GM23248 (cell line): ENCODE results near the gene SRGAP2B. TPM values are rescaled to one million over a fixed set of nuclear protein-coding genes. Genes with fewer than 3 reads are reported as not detected.
A peak's percentile ranks its signal among the peaks of the same experiment; 100 is the strongest.
"Not testable (repeated sequence)": the region's sequence is repeated elsewhere in the genome, so short reads cannot be mapped to it uniquely, and the experiment has no call there.

ENCODE experiments used
- DNase-seq: peaks from one replicate; pipeline ENCODE4 v3.0.0-alpha.2; 2015
- H2AFZ ChIP-seq: fragments of 200-600 bp; sonication (generic); 2 replicates; pipeline ENCODE4 v1.6.1; 2016; ENCODE audit warnings: antibody characterized with exemption
- H3F3A ChIP-seq: fragments of 200-600 bp; sonication (generic); 2 replicates; pipeline ENCODE4 v1.6.1; 2016; ENCODE audit warnings: mild to moderate bottlenecking, antibody characterized with exemption, mixed run types; ENCODE audit not compliant: insufficient read depth
- H3K27ac ChIP-seq: fragments of 200-600 bp; sonication (generic); 2 replicates; pipeline ENCODE4 v1.5.1; 2016; ENCODE audit warnings: mild to moderate bottlenecking
- H3K27me3 ChIP-seq: fragments of 200-600 bp; sonication (generic); replicated peaks from 2 replicates; pipeline ENCODE4 v1.6.1; 2016; ENCODE audit warnings: mild to moderate bottlenecking; ENCODE audit not compliant: insufficient read depth
- H3K36me3 ChIP-seq: fragments of 200-600 bp; sonication (generic); 2 replicates; pipeline ENCODE4 v1.6.1; 2016; ENCODE audit warnings: low read depth, mild to moderate bottlenecking
- H3K4me1 ChIP-seq: fragments of 200-600 bp; sonication (generic); 2 replicates; pipeline ENCODE4 v1.6.1; 2016; ENCODE audit warnings: mild to moderate bottlenecking; ENCODE audit not compliant: insufficient read depth
- H3K4me2 ChIP-seq: fragments of 200-600 bp; sonication (generic); one replicate; pipeline ENCODE4 v1.6.1; 2016; ENCODE audit warnings: mild to moderate bottlenecking; ENCODE audit not compliant: unreplicated experiment
- H3K4me3 ChIP-seq: fragments of 200-600 bp; sonication (generic); 2 replicates; pipeline ENCODE4 v1.5.1; 2016; ENCODE audit warnings: mild to moderate bottlenecking
- H3K79me2 ChIP-seq: fragments of 200-600 bp; sonication (generic); 2 replicates; pipeline ENCODE4 v1.6.1; 2016; ENCODE audit warnings: mild to moderate bottlenecking; ENCODE audit not compliant: insufficient read depth
- H3K9ac ChIP-seq: fragments of 200-600 bp; sonication (generic); 2 replicates; pipeline ENCODE4 v1.6.1; 2016; ENCODE audit warnings: mild to moderate bottlenecking
- H3K9me2 ChIP-seq: fragments of 200-600 bp; sonication (generic); 2 replicates; pipeline ENCODE4 v1.6.1; 2016; ENCODE audit warnings: mixed run types, mild to moderate bottlenecking, moderate library complexity; ENCODE audit not compliant: insufficient read depth
- H3K9me3 ChIP-seq: fragments of 200-600 bp; sonication (generic); one replicate; pipeline ENCODE4 v1.6.1; 2017; ENCODE audit warnings: low read depth
- H4K20me1 ChIP-seq: fragments of 200-600 bp; sonication (generic); 2 replicates; pipeline ENCODE4 v1.6.0; 2016; ENCODE audit not compliant: insufficient read depth
- WGBS, 2 experiments: methylation state at CpG; one replicate each; pipeline ENCODE4 v1.1.6; 2015 to 2017; ENCODE audit warnings: low lambda C conversion rate in 2 of 2, low coverage in 1 of 2; ENCODE audit errors: missing lambda C conversion rate in 2 of 2; 5-methylcytosine and 5-hydroxymethylcytosine counted together
- in situ Hi-C: fragments of 300-500 bp; cut with MboI; formaldehyde crosslinking; loops from 2 replicates; pipeline ENCODE4 v1.15.0; 2020
- polyA plus RNA-seq: library from polyadenylated mRNA; unstranded; fragments of >200 nt; fragmentation: Nextera tagmentation; extraction: Ambion mirVana; gene quantifications from 2 replicates; pipeline ENCODE4 v1.2.1, GENCODE V29; 2016
- total RNA-seq: library from RNA; depleted of rRNA; stranded (reverse); fragments of >200 nt; shearing (Covaris generic); gene quantifications from 2 replicates; pipeline ENCODE4 v1.2.3, GENCODE V29; 2014

The SRGAP2B gene
- total and polyA plus RNA-seq, 2 experiments from 2014 or later = 12.8 to 16.1 TPM

GRCh38 chr1:144964186-144964585 lies 130.9 kb downstream of the SRGAP2B start:
- H3K9ac ChIP-seq, H3K27ac ChIP-seq, H3K4me1 ChIP-seq, in situ Hi-C loops, H3K27me3 ChIP-seq, H3K79me2 ChIP-seq, H4K20me1 ChIP-seq, DNase-seq, H3K4me2 ChIP-seq, H3F3A ChIP-seq, H3K4me3 ChIP-seq, H3K9me2 ChIP-seq, H2AFZ ChIP-seq, H3K9me3 ChIP-seq, H3K36me3 ChIP-seq: not testable (repeated sequence)
- 100% methylated on average over 1 of the region's 1 CpG for WGBS, 2 experiments

GRCh38 chr1:144963571-144963970 lies 131.6 kb downstream of the SRGAP2B start:
- H3K9me3 ChIP-seq, H3K9me2 ChIP-seq, H3K4me2 ChIP-seq, H3K36me3 ChIP-seq, H3K9ac ChIP-seq, DNase-seq, H4K20me1 ChIP-seq, H3K4me1 ChIP-seq, H3F3A ChIP-seq, H3K4me3 ChIP-seq, H3K79me2 ChIP-seq, H3K27ac ChIP-seq, H3K27me3 ChIP-seq, in situ Hi-C loops, H2AFZ ChIP-seq: not testable (repeated sequence)
- 66 to 74% methylated on average over 3 of the region's 3 CpGs for WGBS, 2 experiments

GRCh38 chr1:144961604-144962583 lies 133.2 kb downstream of the SRGAP2B start:
- no CpG with 5 or more reads among the region's 9 CpGs for WGBS, 2 experiments

GRCh38 chr1:144960929-144961488 lies 134.1 kb downstream of the SRGAP2B start:
- in situ Hi-C loops, H3K9me2 ChIP-seq, H3K4me1 ChIP-seq, H2AFZ ChIP-seq, H3K36me3 ChIP-seq, H3K4me3 ChIP-seq, H4K20me1 ChIP-seq, H3K9me3 ChIP-seq, H3F3A ChIP-seq, H3K27ac ChIP-seq, DNase-seq, H3K4me2 ChIP-seq, H3K9ac ChIP-seq, H3K79me2 ChIP-seq, H3K27me3 ChIP-seq: not testable (repeated sequence)
- 92 to 93% methylated on average over 1 of the region's 4 CpGs for WGBS, 2 experiments

More at GRCh38 chr1:144961604-144962583, 133.2 kb downstream of the SRGAP2B start:
- H3K4me1 ChIP-seq, H3K9me3 ChIP-seq, H3K79me2 ChIP-seq, H3K9ac ChIP-seq, H3K9me2 ChIP-seq, H3K27me3 ChIP-seq, H3K4me2 ChIP-seq, in situ Hi-C loops, H4K20me1 ChIP-seq, H3K27ac ChIP-seq, DNase-seq, H3F3A ChIP-seq, H3K4me3 ChIP-seq, H2AFZ ChIP-seq, H3K36me3 ChIP-seq: not testable (repeated sequence)

- H3K27ac ChIP-seq, H3K9ac ChIP-seq, H3F3A ChIP-seq, H3K79me2 ChIP-seq, H3K27me3 ChIP-seq, H4K20me1 ChIP-seq, in situ Hi-C loops, DNase-seq, H2AFZ ChIP-seq, H3K9me2 ChIP-seq, H3K4me1 ChIP-seq, H3K4me2 ChIP-seq, H3K4me3 ChIP-seq, H3K36me3 ChIP-seq, H3K9me3 ChIP-seq: not testable (repeated sequence)
- WGBS, 2 experiments = no CpG with 5 or more reads among the region's 2 CpGs
These were observed 146.7 kb downstream of the SRGAP2B start for GRCh38 chr1:144948390-144948789.

- H3K79me2 ChIP-seq, H3K9me2 ChIP-seq, H3K9ac ChIP-seq, DNase-seq, H3K4me2 ChIP-seq, H4K20me1 ChIP-seq, in situ Hi-C loops, H3K4me1 ChIP-seq, H3K36me3 ChIP-seq, H3K9me3 ChIP-seq, H3K27me3 ChIP-seq, H2AFZ ChIP-seq, H3F3A ChIP-seq, H3K4me3 ChIP-seq: not testable (repeated sequence)
- peak overlapping the region; percentile 47 for H3K27ac ChIP-seq
- 0 to 38% methylated on average over 1 of the region's 1 CpG for WGBS, 2 experiments
These were observed 147.6 kb downstream of the SRGAP2B start for GRCh38 chr1:144947495-144947894.

GRCh38 chr1:144946525-144947480 lies 148.3 kb downstream of the SRGAP2B start:
- H3K4me3 ChIP-seq, DNase-seq, H3K4me2 ChIP-seq, H2AFZ ChIP-seq, H3K36me3 ChIP-seq, H3K79me2 ChIP-seq, H3K9ac ChIP-seq, in situ Hi-C loops, H3K9me3 ChIP-seq, H3K9me2 ChIP-seq, H3K27me3 ChIP-seq, H4K20me1 ChIP-seq, H3K4me1 ChIP-seq, H3F3A ChIP-seq: not testable (repeated sequence)
- no CpG with 5 or more reads among the region's 8 CpGs for WGBS, 2 experiments
- H3K27ac ChIP-seq = peak overlapping the region; percentile 47
